Cardiac muscle cell (in vitro differentiated cells and primary cell): ENCODE results near the gene KBTBD6. TPM values are rescaled to one million over a fixed set of nuclear protein-coding genes. Genes with fewer than 3 reads are reported as not detected.
"Not testable (repeated sequence)": the region's sequence is repeated elsewhere in the genome, so short reads cannot be mapped to it uniquely, and the experiment has no call there.

Experiments used
- DNase-seq, 2 donors: peaks; one replicate each; pipeline versions ENCODE4 v3.0.0 to v3.0.0-alpha.2; 2010 to 2017; ENCODE audit warnings: low read depth in 1 of 2, low spot score in 1 of 2
- H3K27ac ChIP-seq: fragments of 200-600 bp; sonication (generic); 2 replicates; pipeline ENCODE4 v1.5.1; 2016
- H3K27me3 ChIP-seq: fragments of 200-600 bp; sonication (generic); 2 replicates; pipeline ENCODE4 v1.6.0; 2016; ENCODE audit warnings: control low read depth
- H3K36me3 ChIP-seq: fragments of 200-600 bp; sonication (generic); 2 replicates; pipeline ENCODE4 v1.5.1; 2016; ENCODE audit warnings: control low read depth
- H3K4me1 ChIP-seq: fragments of 200-600 bp; sonication (generic); 2 replicates; pipeline ENCODE4 v1.8.1; 2017; ENCODE audit warnings: low read depth, mild to moderate bottlenecking, mixed run types
- H3K4me3 ChIP-seq: fragments of 200-600 bp; sonication (generic); 2 replicates; pipeline ENCODE4 v1.5.1; 2016; ENCODE audit warnings: mild to moderate bottlenecking
- H3K9me3 ChIP-seq: fragments of 200-600 bp; sonication (generic); 2 replicates; pipeline ENCODE4 v1.5.1; 2017; ENCODE audit warnings: low read depth, mild to moderate bottlenecking, control low read depth
- polyA plus RNA-seq: library from polyadenylated mRNA; unstranded; fragments of >200 nt; fragmentation: Nextera tagmentation; extraction: Ambion mirVana; gene quantifications from 2 replicates; pipeline ENCODE4 v1.2.1, GENCODE V29; 2016
- total RNA-seq: library from RNA; depleted of rRNA; stranded (reverse); fragments of >200 nt; gene quantifications from 2 replicates; pipeline ENCODE4 v1.2.3, GENCODE V29; 2016
- TF ChIP-seq, protein P1 (sequence below): IDR thresholded peaks from 2 replicates; pipeline ENCODE4 v1.5.1; 2012; ENCODE audit warnings: low read depth, mild to moderate bottlenecking, low read length

Gene KBTBD6
- total and polyA plus RNA-seq, 2 experiments from 2014 or later = 7.9 to 13.8 TPM

DNA sequence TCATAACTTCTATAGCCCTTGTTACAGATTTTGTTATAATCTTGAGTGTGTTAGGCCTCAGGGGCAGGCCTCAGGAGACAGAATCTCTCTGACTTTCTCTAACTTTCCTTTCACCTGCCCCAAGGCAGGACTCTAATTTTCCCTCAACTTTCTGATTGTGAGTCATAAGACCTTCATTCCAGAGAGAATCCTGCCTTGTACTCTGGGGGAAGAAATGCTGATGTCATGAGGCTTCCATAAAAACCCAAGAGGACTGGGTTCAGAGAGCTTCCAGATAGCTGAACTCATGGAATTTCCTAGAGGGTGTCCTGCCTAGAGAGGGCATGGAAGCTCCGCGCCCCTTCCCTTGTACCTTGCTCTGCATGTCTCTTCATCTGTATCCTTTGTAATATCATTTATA lies 5.3 kb upstream of the KBTBD6 start:
- Histone ChIP-seq H3K4me1 (peaks cover 6% of the 10 kb centered on the region), H3K36me3 (no peaks in the 10 kb centered on the region), H3K4me3 (no peak overlapping the region), H3K27ac (no peak overlapping the region), H3K27me3 (no peaks in the 10 kb centered on the region), H3K9me3 (no peaks in the 10 kb centered on the region)
- peak in 1 of 2 donors; percentile 16 for DNase-seq
- TF ChIP-seq, protein P1, sequence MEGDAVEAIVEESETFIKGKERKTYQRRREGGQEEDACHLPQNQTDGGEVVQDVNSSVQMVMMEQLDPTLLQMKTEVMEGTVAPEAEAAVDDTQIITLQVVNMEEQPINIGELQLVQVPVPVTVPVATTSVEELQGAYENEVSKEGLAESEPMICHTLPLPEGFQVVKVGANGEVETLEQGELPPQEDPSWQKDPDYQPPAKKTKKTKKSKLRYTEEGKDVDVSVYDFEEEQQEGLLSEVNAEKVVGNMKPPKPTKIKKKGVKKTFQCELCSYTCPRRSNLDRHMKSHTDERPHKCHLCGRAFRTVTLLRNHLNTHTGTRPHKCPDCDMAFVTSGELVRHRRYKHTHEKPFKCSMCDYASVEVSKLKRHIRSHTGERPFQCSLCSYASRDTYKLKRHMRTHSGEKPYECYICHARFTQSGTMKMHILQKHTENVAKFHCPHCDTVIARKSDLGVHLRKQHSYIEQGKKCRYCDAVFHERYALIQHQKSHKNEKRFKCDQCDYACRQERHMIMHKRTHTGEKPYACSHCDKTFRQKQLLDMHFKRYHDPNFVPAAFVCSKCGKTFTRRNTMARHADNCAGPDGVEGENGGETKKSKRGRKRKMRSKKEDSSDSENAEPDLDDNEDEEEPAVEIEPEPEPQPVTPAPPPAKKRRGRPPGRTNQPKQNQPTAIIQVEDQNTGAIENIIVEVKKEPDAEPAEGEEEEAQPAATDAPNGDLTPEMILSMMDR = no peak

DNA sequence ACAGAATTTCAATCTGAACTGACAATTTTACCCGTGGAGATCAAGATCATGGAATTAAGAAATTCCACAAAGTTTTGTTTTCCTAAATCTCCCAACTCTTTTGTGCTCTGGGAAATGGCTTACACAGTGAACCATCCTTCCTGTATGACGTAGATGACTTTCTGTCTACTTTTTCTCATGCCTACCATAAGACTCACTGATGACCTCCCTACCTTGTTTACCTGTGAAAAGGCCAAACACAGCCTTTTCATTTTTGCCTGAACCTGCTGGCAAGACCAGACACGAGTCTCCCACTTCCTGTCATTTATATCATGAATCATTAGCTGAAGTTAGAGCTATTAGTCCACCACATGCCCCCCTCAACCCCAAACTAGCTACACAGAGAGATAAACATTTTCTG lies 4.6 kb upstream of the KBTBD6 start:
- no peaks in the 10 kb centered on the region for H3K9me3 ChIP-seq
- DNase-seq = no peak
- peaks cover 6% of the 10 kb centered on the region for H3K4me1 ChIP-seq
- H3K4me3 ChIP-seq = no peak overlapping the region
- TF ChIP-seq, protein P1 = no peak
- H3K27ac ChIP-seq = no peak overlapping the region
- no peaks in the 10 kb centered on the region for H3K36me3 ChIP-seq
- no peaks in the 10 kb centered on the region for H3K27me3 ChIP-seq

DNA sequence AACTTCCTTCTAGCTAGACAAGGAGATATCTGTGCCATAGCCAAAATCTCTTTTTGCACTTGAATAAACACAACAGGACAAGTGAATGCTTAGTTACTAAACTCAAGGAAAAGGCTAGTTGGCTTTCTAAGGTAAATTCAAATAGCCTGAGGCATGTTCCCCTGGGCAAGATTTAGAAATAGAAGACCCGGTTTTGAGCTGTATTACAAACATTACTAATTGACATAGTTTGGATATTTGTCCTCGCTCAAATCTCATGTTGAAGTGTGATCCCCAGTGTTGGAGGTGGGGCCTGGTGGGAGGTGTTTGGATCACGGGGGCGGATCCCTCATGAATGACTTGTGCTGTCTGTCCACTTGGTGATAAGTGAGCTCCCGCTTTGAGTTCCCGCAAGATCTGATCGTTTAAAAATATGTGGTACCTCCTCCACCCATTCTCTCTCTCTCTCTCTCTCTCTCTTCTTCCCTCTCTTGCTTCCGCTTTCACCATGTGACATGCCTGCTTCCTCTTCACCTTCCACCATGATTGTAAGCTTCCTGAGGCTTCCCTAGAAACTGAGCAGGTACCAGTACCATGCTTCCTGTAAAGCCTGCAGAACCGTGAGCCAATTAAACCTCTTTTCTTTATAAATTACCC lies 3.9 kb upstream of the KBTBD6 start:
- Histone ChIP-seq H3K27me3 (no peaks in the 10 kb centered on the region), H3K36me3 (no peaks in the 10 kb centered on the region), H3K4me3 (no peak overlapping the region), H3K9me3 (no peaks in the 10 kb centered on the region), H3K4me1 (peaks cover 6% of the 10 kb centered on the region), H3K27ac (no peak overlapping the region)
- no peak for DNase-seq
- TF ChIP-seq, protein P1 = no peak

DNA sequence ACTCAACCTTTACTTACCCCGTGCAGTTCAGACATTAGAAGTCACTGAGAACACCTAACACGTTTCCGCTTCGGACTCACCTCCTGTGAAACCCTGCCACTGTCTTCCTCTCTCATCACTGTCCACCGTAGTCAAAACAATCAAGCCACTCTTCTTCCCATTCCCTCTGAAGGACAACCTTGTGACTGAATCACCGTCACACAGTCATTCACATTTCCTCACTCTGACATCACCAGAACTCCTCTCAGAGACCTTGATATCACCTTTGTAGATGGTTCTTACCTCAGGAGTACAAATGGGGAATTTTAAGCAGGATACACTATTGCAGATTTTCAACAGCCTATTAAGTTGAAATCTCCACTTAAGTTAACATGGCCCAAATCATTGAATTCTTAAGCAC lies 1.3 kb upstream of the KBTBD6 start:
- Histone ChIP-seq H3K27me3 (no peaks in the 10 kb centered on the region), H3K4me1 (peaks cover 24% of the 10 kb centered on the region), H3K27ac (no peak overlapping the region), H3K36me3 (peaks cover 2% of the 10 kb centered on the region), H3K9me3 (no peaks in the 10 kb centered on the region), H3K4me3 (no peak overlapping the region)
- no peak for DNase-seq
- TF ChIP-seq, protein P1 = no peak

DNA sequence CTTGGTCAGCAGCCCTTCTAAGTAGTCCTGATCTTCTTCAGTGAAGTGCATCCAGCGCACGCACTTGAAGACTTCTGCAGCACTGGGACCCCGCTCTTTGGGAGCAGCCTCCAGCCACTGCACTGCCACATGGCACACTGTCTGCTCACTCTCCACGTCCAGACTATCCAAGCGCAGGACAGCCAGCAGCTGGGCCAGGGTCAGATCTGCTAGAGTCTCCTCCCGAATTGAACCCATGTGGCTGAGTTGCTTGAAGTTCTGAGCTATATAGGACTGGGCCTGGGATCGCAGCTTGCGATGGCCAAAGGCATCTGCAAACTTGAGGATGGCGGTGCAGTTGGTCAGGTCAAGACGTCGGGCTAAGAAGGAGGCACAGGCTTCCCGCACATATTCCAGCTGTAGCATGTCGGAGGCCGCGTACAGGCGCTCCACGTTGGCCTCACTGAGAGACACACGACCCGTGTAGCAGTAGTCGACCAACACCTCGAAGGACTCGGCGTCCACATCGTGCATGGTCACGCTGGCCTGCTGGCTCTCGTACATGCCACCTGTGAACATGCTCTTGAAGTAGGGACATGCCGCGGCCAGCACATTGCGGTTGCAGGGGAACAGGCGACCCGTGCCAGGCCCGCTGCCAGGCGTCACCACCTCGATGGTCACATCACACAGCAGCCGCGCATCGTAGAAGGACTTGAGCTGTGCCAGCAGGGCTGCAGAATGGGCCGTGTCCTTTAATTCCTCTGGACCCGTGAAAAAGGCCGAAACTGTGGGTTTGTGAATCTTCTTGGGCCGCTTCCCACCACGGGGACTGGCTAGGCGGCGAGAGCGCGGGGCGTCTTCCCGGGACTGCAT lies 716 bp downstream of the KBTBD6 start:
- Histone ChIP-seq H3K27ac (peak overlapping the region; percentile 41), H3K4me3 (peak overlapping the region; percentile 72), H3K4me1 (peaks cover 37% of the 10 kb centered on the region)
- not testable (repeated sequence) for H3K9me3 ChIP-seq, DNase-seq, H3K27me3 ChIP-seq, H3K36me3 ChIP-seq

DNA sequence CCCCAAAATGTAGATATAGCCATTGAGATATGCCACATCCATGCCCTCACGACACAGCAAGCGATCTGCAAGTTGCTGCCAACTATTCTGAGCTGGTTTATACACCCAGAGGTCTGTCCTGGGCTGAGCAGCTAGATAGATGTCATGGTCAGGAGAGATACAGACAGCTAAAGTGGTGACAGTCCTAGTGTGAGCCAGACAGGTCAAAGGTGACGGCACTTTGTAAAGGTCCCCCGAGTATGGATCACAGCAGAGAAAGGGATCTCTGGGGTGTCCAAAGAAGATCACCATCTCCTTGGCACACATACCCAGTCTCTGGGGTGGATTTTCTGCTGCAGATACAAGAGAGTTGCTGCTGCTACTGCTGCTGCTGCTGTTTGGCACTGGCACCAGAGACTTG lies 1.4 kb downstream of the KBTBD6 start:
- not testable (repeated sequence) for H3K27me3 ChIP-seq, H3K36me3 ChIP-seq, H3K4me3 ChIP-seq, DNase-seq, H3K9me3 ChIP-seq, H3K27ac ChIP-seq
- H3K4me1 ChIP-seq = peaks cover 37% of the 10 kb centered on the region
